ENCODE data around the gene USP10.
"Not testable (repeated sequence)": the region's sequence is repeated elsewhere in the genome, so short reads cannot be mapped to it uniquely, and the experiment has no call there.

USP10 gene

DNA sequence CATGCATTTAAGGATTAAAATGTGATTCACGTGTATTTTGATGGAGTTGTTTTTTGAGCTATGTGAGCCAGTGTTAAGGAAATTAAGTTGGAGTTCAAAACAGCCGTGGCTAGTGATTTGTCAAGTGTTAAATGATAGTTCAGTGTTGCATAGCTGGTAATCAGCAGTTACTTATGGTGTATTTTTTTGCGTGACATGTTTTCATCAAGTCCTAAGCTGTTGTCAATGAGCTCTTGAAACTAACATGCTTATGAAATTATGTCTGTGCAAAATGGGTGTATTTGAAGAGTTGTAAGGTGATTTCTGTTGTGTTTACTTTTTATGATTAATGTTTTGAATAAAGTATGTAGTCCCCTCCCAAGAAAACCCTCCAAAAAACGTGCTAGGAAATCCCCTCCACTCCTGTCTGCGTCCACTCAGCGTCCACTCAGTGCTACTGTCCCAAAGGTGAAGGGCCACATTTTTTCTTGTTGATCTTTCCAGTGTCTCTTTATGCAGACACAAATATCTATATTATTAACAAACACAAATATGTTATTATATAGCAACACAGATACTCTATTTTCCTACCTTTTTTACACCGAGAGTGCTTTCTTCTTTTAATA lies 30.0 kb downstream of the USP10 start:
- DNase-seq: no peak

GRCh38 chr16:84730406-84731106 lies 30.8 kb downstream of the USP10 start:
- DNase-seq: no peak

GRCh38 chr16:84732332-84732673 lies 32.5 kb downstream of the USP10 start:
- not testable (repeated sequence) for DNase-seq

DNA sequence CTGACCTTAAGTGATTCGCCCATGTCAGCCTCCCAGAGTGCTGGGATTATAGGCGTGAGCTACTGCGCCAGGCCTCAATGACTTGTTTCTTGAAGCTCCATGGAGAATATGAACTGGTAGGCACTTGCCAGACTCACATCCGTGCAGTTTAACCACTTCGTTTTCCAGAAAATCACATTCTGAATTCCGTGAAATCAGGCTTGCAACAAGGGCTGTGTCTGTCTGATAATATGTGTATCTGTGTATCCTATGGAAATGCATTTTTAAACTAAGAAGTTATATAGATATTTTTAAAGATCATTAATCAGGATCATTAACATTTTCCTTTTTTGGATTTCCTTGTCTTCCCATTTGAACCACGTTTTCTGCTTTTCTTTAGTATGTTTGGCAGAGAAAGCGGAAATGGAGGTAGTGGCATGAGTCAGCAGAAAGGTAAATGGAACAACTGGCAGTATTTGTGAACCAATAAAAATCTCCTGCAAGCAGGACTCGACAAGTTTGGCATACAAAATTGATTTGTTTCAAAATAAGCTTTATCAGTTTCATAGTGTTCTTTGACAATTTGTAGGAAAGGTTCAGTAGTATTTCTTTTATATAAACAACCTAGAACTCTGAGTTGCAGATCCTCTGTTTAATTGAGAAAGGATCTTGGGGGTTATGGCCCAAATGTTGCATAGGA lies 33.0 kb downstream of the USP10 start:
- no peak for DNase-seq

DNA sequence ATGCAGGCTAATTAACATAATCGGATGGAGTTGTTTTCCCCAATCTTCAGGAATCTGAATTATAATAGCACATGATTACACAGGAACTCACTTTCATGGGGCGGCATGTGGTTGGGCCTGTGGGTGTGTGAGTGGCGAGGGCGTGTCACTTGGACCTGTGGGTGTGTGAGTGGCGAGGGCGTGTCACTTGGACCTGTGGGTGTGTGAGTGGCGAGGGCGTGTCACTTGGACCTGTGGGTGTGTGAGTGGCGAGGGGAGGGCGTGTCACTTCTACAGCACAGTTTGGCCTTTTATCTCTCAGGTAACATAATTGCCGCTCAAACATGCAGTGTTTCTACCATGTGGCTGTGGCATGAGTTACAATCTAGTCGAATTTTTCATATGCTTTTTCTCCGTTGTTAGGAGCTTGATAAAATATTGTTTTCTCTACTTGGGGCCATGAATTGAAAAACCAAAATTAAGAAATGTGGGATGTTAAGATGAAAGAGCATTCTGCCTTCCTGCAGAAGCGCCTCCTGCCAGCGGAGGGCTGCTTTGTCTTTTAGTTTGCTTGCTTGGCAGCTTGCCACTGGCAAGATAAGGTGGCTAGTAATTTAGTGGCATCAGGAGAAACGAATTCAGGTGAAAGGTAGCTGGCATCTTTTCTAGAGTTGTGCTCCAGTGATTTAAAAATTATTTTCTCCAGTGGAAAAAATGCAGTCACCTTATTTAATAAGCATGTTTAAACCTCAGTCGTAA lies 36.2 kb downstream of the USP10 start:
- DNase-seq: no peak

GRCh38 chr16:84737192-84738011 lies 37.6 kb downstream of the USP10 start:
- no peak for DNase-seq

- DNase-seq: peak; percentile 81
Observed at GRCh38 chr16:84738255-84739038, 38.6 kb downstream of the USP10 start.

DNA sequence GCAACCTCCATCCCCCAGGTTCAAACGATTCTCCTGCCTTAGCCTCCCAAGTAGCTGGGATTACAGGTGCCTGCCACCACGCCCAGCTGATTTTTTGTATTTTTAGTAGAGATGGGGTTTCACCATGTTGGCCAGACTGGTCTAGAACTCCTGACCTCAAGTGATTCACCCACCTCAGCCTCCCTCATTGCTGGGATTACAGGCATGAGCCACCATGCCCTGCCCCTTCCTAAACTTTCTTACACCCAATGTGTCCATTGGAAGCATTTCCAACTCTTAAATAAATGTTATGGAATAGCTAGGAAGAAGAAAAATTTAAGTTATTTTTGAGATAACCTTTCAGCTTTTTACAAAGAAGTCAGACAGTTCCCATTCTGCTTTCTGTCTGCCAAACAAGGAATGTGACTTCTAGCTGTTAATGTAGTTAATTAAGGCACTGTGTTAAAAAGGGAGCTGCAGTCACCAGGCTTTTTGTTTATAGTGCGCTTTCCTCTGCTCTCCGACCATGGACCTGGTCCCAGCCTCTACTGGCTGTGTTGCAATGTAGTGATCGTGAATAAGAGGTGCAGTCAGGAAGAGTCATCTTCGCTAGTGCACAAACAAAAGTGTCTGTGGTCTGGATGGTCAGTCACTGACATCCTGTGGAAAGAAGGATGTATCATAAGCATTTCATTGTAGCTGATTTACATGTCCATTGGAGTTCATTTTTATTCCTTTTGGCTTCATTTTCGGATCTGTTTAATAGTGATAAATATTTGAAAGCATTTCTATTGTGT lies 39.7 kb downstream of the USP10 start:
- DNase-seq: no peak

DNA sequence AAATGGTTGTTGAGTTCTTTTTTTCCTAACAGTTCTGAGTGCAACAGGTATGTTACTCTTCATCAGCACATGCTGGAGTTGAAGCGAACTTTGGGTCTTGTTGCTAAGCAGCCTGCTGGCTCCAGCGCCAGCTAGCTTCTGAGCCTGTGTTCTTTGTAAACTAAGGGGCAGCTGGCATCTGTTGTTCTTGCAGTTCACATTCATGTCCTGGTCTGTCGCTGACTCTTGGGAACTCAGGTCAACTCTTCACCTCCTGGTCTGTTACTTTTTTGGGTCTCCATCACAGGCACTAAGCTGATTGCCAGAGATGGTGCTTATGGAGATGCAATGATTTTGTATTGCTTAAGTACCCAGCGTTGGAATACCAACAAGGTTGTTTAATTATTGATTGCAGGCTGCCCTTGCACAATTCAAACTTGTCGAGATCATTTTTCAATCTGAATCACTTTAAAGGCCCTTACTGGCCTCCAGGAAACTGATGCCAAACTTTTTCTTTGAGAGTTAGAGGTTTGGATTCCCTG lies 40.9 kb downstream of the USP10 start:
- DNase-seq: no peak

DNA sequence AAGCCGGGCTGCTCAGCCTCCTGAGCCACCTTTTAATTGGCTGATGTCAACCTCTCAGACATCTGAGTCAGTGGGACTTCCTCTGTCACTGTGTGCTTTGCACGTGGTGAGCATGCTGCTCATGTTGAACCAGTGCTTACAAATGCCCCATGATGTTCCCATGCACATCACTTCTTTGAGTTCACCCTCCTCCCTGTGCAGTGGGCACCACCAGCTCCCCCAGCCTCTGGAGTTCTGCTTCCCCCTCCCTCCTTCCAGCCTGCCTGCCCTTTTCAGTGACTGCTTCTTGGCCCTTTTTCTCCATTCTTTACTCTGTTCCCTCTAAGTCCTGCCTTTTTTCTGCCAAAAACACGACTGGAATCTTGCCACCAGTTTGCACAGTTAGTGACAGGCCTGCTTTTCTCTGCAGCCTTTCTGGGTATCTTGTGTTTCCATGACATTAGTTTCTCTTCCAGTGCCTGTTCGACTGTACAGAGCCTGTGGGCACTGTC lies 41.6 kb downstream of the USP10 start:
- DNase-seq: no peak

DNA sequence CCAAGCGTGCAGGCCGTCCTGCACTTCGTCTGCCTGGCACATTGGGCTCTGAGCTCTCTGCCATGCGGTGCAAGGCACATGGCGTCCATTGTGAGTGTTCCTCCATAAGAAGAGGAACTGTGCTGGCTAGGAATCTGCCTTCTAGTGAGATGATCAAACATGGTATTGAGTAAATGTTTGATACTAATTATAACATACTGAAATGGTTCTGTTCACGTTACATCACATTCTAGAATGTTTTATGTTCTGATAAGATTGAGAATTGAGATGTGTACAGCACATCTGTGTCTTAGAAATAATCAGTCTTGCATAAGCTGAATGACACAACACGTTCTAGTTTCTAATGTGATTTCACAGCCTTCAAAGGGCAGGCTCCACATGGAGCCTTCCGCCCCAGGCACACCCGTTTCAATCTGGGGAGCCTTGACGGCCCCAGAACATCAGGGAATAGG lies 42.9 kb downstream of the USP10 start:
- DNase-seq: peak; percentile 27

- no peak for DNase-seq
Observed at GRCh38 chr16:84746231-84746630, 46.4 kb downstream of the USP10 start.

- DNase-seq: no peak
Observed at GRCh38 chr16:84746875-84747274, 47.1 kb downstream of the USP10 start.

GRCh38 chr16:84748247-84748646 lies 48.4 kb downstream of the USP10 start:
- DNase-seq: not testable (repeated sequence)

GRCh38 chr16:84749072-84749471 lies 49.3 kb downstream of the USP10 start:
- no peak for DNase-seq

- DNase-seq: no peak
Observed at GRCh38 chr16:84749815-84750214, 50.0 kb downstream of the USP10 start.

GRCh38 chr16:84750575-84750974 lies 50.8 kb downstream of the USP10 start:
- no peak for DNase-seq

GRCh38 chr16:84751241-84751640 lies 51.4 kb downstream of the USP10 start:
- no peak for DNase-seq

- no peak for DNase-seq
Observed at GRCh38 chr16:84751947-84752346, 52.1 kb downstream of the USP10 start.

DNA sequence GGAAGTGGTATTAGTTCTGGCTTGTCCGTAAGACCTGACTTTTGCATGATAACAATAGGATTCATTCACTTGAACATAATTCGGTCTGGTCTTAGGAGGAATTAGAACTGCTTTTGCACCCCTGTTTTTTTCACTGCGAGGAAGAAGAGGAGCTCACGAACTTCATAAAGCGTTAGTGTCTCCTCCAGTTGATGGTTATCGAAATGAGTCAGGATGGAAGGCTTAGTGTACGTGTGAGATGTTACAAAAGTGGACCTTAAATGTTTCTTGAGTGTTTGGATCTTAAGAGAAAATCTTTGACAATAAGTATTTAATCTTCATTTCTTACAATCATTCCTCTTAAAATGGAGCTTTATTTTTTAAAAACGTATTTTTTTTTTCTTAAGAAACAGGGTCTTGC lies 52.8 kb downstream of the USP10 start:
- DNase-seq: no peak

All from retina (tissue), 1 donor.